Measurements from ENCODE around the gene PLEKHF1.

Gene PLEKHF1

GRCh38 chr19:29634423-29635130 is 30.7 kb upstream of the PLEKHF1 start:
- DNase-seq (ENCODE audit: low read depth in 2 of 2) = no peak

GRCh38 chr19:29635963-29636362 is 29.3 kb upstream of the PLEKHF1 start:
- DNase-seq (ENCODE audit: low read depth in 2 of 2) = no peak

- DNase-seq (ENCODE audit: low read depth in 2 of 2) = no peak
Measured at GRCh38 chr19:29636553-29637360, 28.5 kb upstream of the PLEKHF1 start.

- DNase-seq (ENCODE audit: low read depth in 2 of 2) = no peak
Measured at GRCh38 chr19:29639086-29639485, 26.2 kb upstream of the PLEKHF1 start.

- DNase-seq (ENCODE audit: low read depth in 2 of 2) = no peak
Measured at GRCh38 chr19:29640231-29640630, 25.0 kb upstream of the PLEKHF1 start.

GRCh38 chr19:29641597-29641996 is 23.7 kb upstream of the PLEKHF1 start:
- no peak for DNase-seq (ENCODE audit: low read depth in 2 of 2)

GRCh38 chr19:29643361-29643935 is 21.8 kb upstream of the PLEKHF1 start:
- DNase-seq (ENCODE audit: low read depth in 2 of 2) = no peak

- DNase-seq (ENCODE audit: low read depth in 2 of 2) = no peak
Measured at GRCh38 chr19:29644210-29644609, 21.1 kb upstream of the PLEKHF1 start.

GRCh38 chr19:29645491-29645867 is 19.8 kb upstream of the PLEKHF1 start:
- no peak for DNase-seq (ENCODE audit: low read depth in 2 of 2)

- no peak for DNase-seq (ENCODE audit: low read depth in 2 of 2)
Measured at GRCh38 chr19:29645911-29646310, 19.4 kb upstream of the PLEKHF1 start.

- no peak for DNase-seq (ENCODE audit: low read depth in 2 of 2)
Measured at GRCh38 chr19:29650772-29651387, 14.4 kb upstream of the PLEKHF1 start.

GRCh38 chr19:29651622-29652394 is 13.5 kb upstream of the PLEKHF1 start:
- DNase-seq (ENCODE audit: low read depth in 2 of 2) = no peak

GRCh38 chr19:29653398-29653797 is 11.9 kb upstream of the PLEKHF1 start:
- DNase-seq (ENCODE audit: low read depth in 2 of 2) = no peak

- DNase-seq (ENCODE audit: low read depth in 2 of 2) = no peak
Measured at GRCh38 chr19:29655648-29656335, 9.5 kb upstream of the PLEKHF1 start.

GRCh38 chr19:29658221-29658991 is 6.9 kb upstream of the PLEKHF1 start:
- DNase-seq (ENCODE audit: low read depth in 2 of 2) = no peak

GRCh38 chr19:29660835-29661234 is 4.4 kb upstream of the PLEKHF1 start:
- DNase-seq (ENCODE audit: low read depth in 2 of 2) = peak in 1 of 2 donors; percentile 44

GRCh38 chr19:29662278-29662603 is 3.0 kb upstream of the PLEKHF1 start:
- DNase-seq (ENCODE audit: low read depth in 2 of 2) = no peak

- peak in 1 of 2 donors; percentile 40 for DNase-seq (ENCODE audit: low read depth in 2 of 2)
Measured at GRCh38 chr19:29662604-29663404, 2.5 kb upstream of the PLEKHF1 start.
